GM21786 (cell line): ENCODE measurements around the gene EPHB6.
A peak's percentile ranks its signal among the peaks of the same experiment; 100 is the strongest.

ENCODE experiments used
- ATAC-seq: cut with Tn5 transposase; IDR thresholded peaks from one replicate; pipeline ENCODE4 v1.9.1; 2021; ENCODE audit not compliant: unreplicated experiment

Gene EPHB6

GRCh38 chr7:142863891-142864685, 9.2 kb downstream of the EPHB6 start:
- ATAC-seq = no peak

- ATAC-seq = no peak
Measured at GRCh38 chr7:142864980-142865747, 10.3 kb downstream of the EPHB6 start.

GRCh38 chr7:142865766-142866165, 10.9 kb downstream of the EPHB6 start:
- no peak for ATAC-seq

GRCh38 chr7:142866361-142867096, 11.7 kb downstream of the EPHB6 start:
- no peak for ATAC-seq

GRCh38 chr7:142867097-142867378, 12.2 kb downstream of the EPHB6 start:
- ATAC-seq = no peak

- ATAC-seq = no peak
Measured at GRCh38 chr7:142867398-142868187, 12.7 kb downstream of the EPHB6 start.

GRCh38 chr7:142868188-142868985, 13.5 kb downstream of the EPHB6 start:
- ATAC-seq = no peak

- ATAC-seq = no peak
Measured at GRCh38 chr7:142868986-142869415, 14.1 kb downstream of the EPHB6 start.

- no peak for ATAC-seq
Measured at GRCh38 chr7:142869434-142869833, 14.6 kb downstream of the EPHB6 start.

- ATAC-seq = no peak
Measured at GRCh38 chr7:142870147-142870559, 15.3 kb downstream of the EPHB6 start.

GRCh38 chr7:142870566-142871259, 15.8 kb downstream of the EPHB6 start:
- no peak for ATAC-seq

- no peak for ATAC-seq
Measured at GRCh38 chr7:142871260-142872105, 16.6 kb downstream of the EPHB6 start.

- no peak for ATAC-seq
Measured at GRCh38 chr7:142872106-142872675, 17.3 kb downstream of the EPHB6 start.

GRCh38 chr7:142873281-142873784, 18.5 kb downstream of the EPHB6 start:
- peak; percentile 69 for ATAC-seq

GRCh38 chr7:142873871-142874270, 19.0 kb downstream of the EPHB6 start:
- no peak for ATAC-seq

GRCh38 chr7:142874409-142874808, 19.5 kb downstream of the EPHB6 start:
- no peak for ATAC-seq

GRCh38 chr7:142874837-142875236, 20.0 kb downstream of the EPHB6 start:
- ATAC-seq = no peak

GRCh38 chr7:142875456-142875855, 20.6 kb downstream of the EPHB6 start:
- no peak for ATAC-seq
